Ishikawa (cell line): ENCODE data around the gene CLEC6A.

ENCODE experiments used
- CEBPB ChIP-seq: IDR thresholded peaks from 2 replicates; pipeline ENCODE4 v1.6.1; 2012
- CREB1 ChIP-seq: IDR thresholded peaks from 2 replicates; pipeline ENCODE4 v1.6.1; 2012; ENCODE audit warnings: low read depth
- EGR1 ChIP-seq: IDR thresholded peaks from 2 replicates; pipeline ENCODE4 v1.6.1; 2012
- EP300 ChIP-seq: IDR thresholded peaks from 2 replicates; pipeline ENCODE4 v1.6.1; 2012; ENCODE audit warnings: borderline replicate concordance
- FOXM1 ChIP-seq: IDR thresholded peaks from 2 replicates; pipeline ENCODE4 v1.6.1; 2012; ENCODE audit warnings: low read depth, borderline replicate concordance
- MAX ChIP-seq: IDR thresholded peaks from 2 replicates; pipeline ENCODE4 v1.6.1; 2012
- NFIC ChIP-seq: IDR thresholded peaks from 2 replicates; pipeline ENCODE4 v1.6.1; 2012
- RAD21 ChIP-seq: IDR thresholded peaks from 2 replicates; pipeline ENCODE4 v1.6.1; 2012; ENCODE audit warnings: low read depth
- REST ChIP-seq: IDR thresholded peaks from 2 replicates; pipeline ENCODE4 v1.6.1; 2012; ENCODE audit warnings: low read depth, mild to moderate bottlenecking
- TAF1 ChIP-seq: IDR thresholded peaks from 2 replicates; pipeline ENCODE4 v1.6.1; 2012; ENCODE audit warnings: low read depth, mild to moderate bottlenecking
- TCF12 ChIP-seq: IDR thresholded peaks from 2 replicates; pipeline ENCODE4 v1.6.1; 2012; ENCODE audit warnings: low read depth
- TEAD4 ChIP-seq: IDR thresholded peaks from 2 replicates; pipeline ENCODE4 v1.6.1; 2012
- USF1 ChIP-seq: IDR thresholded peaks from 2 replicates; pipeline ENCODE4 v1.6.1; 2012
- YY1 ChIP-seq: IDR thresholded peaks from 2 replicates; pipeline ENCODE4 v1.6.1; 2012; ENCODE audit warnings: low read depth
- ZBTB7A ChIP-seq: IDR thresholded peaks from 2 replicates; pipeline ENCODE4 v1.6.1; 2012; ENCODE audit warnings: low read depth

CLEC6A gene

GRCh38 chr12:8482571-8483061, 26.9 kb downstream of the CLEC6A start:
- TF ChIP-seq YY1 (no peak), TEAD4 (no peak), TCF12 (no peak), RAD21 (no peak), CREB1 (no peak), ZBTB7A (no peak), MAX (no peak), TAF1 (no peak), EGR1 (no peak), FOXM1 (no peak), REST (no peak), USF1 (no peak), EP300 (no peak), CEBPB (no peak), NFIC (no peak)

- TF ChIP-seq REST (no peak), TEAD4 (no peak), TCF12 (no peak), YY1 (no peak), EGR1 (no peak), ZBTB7A (no peak), FOXM1 (no peak), CREB1 (no peak), NFIC (no peak), RAD21 (no peak), CEBPB (no peak), TAF1 (no peak), USF1 (no peak), EP300 (no peak), MAX (no peak)
Observed at GRCh38 chr12:8483079-8483478, 27.3 kb downstream of the CLEC6A start.

- no peak for TF ChIP-seq FOXM1
- TF ChIP-seq EGR1: no peak
- TF ChIP-seq USF1: no peak
- TF ChIP-seq TCF12: no peak
- TF ChIP-seq REST: no peak
- TF ChIP-seq NFIC: no peak
- no peak for TF ChIP-seq CREB1
- TF ChIP-seq MAX: no peak
- TF ChIP-seq EP300: no peak
- TF ChIP-seq RAD21: no peak
Observed at GRCh38 chr12:8491646-8492530, 36.1 kb downstream of the CLEC6A start.
